H54 (cell line): ENCODE data around the gene AHCYL1.
A peak's percentile ranks its signal among the peaks of the same experiment; 100 is the strongest.
"Not testable (repeated sequence)": the region's sequence is repeated elsewhere in the genome, so short reads cannot be mapped to it uniquely, and the experiment has no call there.

ENCODE experiments used
- DNase-seq: peaks from one replicate; pipeline ENCODE4 v3.0.0; 2011; ENCODE audit warnings: low spot score, mixed read lengths; ENCODE audit not compliant: insufficient read length
- FAIRE-seq: peaks from 3 replicates; lab custom pipeline; 2011; peaks lifted over from hg19 to GRCh38; lab: Jason Lieb, UNC
- POLR2A ChIP-seq: IDR thresholded peaks from 2 replicates; pipeline ENCODE4 v1.6.1; 2011; ENCODE audit warnings: low read depth, mild to moderate bottlenecking, low read length

Gene AHCYL1

GRCh38 chr1:109984456-109985246, at the start of gene AHCYL1:
Gene AHCYL1 (plus strand): TSS chr1:109984765. CDS start chr1:109985053, 288 bp downstream.
- TF ChIP-seq POLR2A = peak; percentile 88
- DNase-seq (peak; percentile 90), FAIRE-seq (peak; percentile 94)

DNA sequence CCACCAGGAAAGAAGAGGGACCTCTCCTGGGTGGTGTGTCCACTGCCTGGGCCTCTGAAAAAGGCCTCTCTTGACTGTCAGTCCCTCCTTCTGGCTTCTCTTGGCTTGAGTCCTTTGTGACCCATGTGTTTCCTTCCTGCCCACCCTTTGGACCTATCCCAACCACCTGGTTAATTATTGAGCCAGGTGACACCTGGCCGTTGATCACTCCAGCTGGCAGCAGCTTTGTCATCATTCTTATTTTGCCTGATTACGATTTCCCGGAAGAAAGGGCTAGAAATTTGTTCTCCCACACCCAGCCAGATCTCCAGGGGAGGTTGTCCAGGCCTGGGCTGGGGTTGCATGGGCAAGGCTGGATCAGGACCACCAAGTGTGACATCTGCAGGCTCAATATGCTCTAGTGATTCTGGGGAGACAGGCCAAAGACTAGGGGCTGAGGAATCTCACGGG, 49.1 kb upstream of the AHCYL1 start:
- DNase-seq = no peak
- TF ChIP-seq POLR2A = no peak
- no peak for FAIRE-seq

- DNase-seq (no peak), FAIRE-seq (no peak)
- no peak for TF ChIP-seq POLR2A
Measured at GRCh38 chr1:109937738-109938137, 46.8 kb upstream of the AHCYL1 start.

GRCh38 chr1:109938556-109938955, 46.0 kb upstream of the AHCYL1 start:
- no peak for TF ChIP-seq POLR2A
- FAIRE-seq (no peak), DNase-seq (no peak)

DNA sequence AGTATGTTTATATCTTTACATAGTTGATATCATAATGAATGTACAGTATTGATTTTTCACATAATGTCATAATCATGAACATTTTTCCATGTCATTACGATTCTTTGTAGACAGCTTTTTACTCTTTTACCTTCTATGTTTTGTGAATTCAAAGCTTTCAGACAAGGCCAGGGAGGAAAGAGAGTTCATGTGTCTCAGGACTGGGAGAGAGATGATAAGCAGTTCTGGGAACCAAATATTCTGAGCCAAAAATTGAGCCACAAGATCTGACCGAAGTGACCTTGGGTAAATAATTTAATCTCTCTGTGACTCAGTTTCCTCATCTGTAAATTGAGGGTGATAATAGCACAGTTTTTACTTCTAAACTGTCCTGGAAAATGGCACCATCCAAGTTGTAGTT, 42.1 kb upstream of the AHCYL1 start:
- TF ChIP-seq POLR2A = no peak
- DNase-seq (no peak), FAIRE-seq (no peak)

DNA sequence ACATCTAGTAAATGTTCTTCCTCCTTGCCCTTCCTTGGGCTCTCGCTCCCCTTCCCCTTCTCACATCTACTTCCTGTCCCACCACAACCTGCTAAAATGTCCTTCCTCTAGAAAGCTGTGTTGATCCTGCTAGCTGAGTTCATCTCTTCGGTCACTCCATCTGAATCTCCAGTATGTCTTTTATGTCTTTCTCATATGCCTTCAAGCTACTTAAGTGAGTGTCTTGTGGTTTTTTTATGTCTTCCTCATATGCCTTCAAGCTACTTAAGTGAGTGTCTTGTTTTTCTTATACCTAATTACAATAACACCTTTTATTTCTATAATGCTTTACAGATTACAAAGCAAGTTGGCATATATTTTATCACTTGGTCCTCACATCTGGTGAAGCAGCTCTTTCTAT, 40.0 kb upstream of the AHCYL1 start:
- FAIRE-seq = no peak
- no peak for DNase-seq
- no peak for TF ChIP-seq POLR2A

DNA sequence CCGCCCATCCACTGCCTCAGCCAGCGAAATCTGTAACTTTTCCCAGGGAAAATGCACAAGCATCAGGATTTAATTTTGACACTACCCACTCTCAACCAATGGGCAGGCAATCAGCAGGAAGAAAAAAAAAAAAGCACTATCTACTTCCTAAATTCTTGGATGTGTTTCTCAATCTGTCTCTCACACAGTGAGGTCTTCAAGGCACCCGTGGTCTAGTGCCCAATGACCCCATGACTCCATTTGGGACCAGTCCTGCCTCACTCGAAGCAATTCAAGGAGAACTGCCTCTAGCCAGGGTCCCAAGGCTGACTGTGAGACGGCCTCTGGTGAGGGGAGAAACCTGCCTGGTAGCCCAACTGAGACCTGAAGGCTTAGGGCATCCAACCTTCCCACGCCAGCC, 38.1 kb upstream of the AHCYL1 start:
- TF ChIP-seq POLR2A = no peak
- DNase-seq = no peak
- FAIRE-seq = no peak

- DNase-seq = no peak
- no peak for TF ChIP-seq POLR2A
- FAIRE-seq = no peak
Measured at GRCh38 chr1:109947582-109948284, 36.8 kb upstream of the AHCYL1 start.

GRCh38 chr1:109948285-109948630, 36.3 kb upstream of the AHCYL1 start:
- no peak for DNase-seq
- no peak for FAIRE-seq
- TF ChIP-seq POLR2A = no peak

GRCh38 chr1:109950038-109950437, 34.5 kb upstream of the AHCYL1 start:
- no peak for FAIRE-seq
- TF ChIP-seq POLR2A = no peak

GRCh38 chr1:109950509-109950908, 34.1 kb upstream of the AHCYL1 start:
- DNase-seq (no peak), FAIRE-seq (no peak)
- no peak for TF ChIP-seq POLR2A

More at GRCh38 chr1:109950038-109950437, 34.5 kb upstream of the AHCYL1 start:
- DNase-seq = no peak

- FAIRE-seq = not testable (repeated sequence)
Measured at GRCh38 chr1:109951501-109951900, 33.1 kb upstream of the AHCYL1 start.

GRCh38 chr1:109954041-109954512, 30.5 kb upstream of the AHCYL1 start:
- DNase-seq (no peak), FAIRE-seq (no peak)
- TF ChIP-seq POLR2A = no peak

More at GRCh38 chr1:109951501-109951900, 33.1 kb upstream of the AHCYL1 start:
- not testable (repeated sequence) for DNase-seq

- DNase-seq = no peak
- TF ChIP-seq POLR2A = no peak
- FAIRE-seq = no peak
Measured at GRCh38 chr1:109959632-109959973, 25.0 kb upstream of the AHCYL1 start.
